HG03103 (cell line): ENCODE data around the gene LBHD2.
"Not testable (repeated sequence)": the region's sequence is repeated elsewhere in the genome, so short reads cannot be mapped to it uniquely, and the experiment has no call there.

ENCODE experiments used
- ATAC-seq: cut with Tn5 transposase; IDR thresholded peaks from one replicate; pipeline ENCODE4 v1.9.1; 2021; ENCODE audit warnings: low read depth; ENCODE audit not compliant: unreplicated experiment

The LBHD2 gene

GRCh38 chr14:103102689-103103260 is 18.8 kb downstream of the LBHD2 start:
- ATAC-seq: no peak

GRCh38 chr14:103103461-103104388 is 19.7 kb downstream of the LBHD2 start:
- ATAC-seq: no peak

- ATAC-seq: no peak
These were observed 20.3 kb downstream of the LBHD2 start for GRCh38 chr14:103104389-103104653.

- ATAC-seq: no peak
These were observed 20.8 kb downstream of the LBHD2 start for GRCh38 chr14:103104654-103105452.

GRCh38 chr14:103105580-103106150 is 21.7 kb downstream of the LBHD2 start:
- ATAC-seq: no peak

- ATAC-seq: no peak
These were observed 23.4 kb downstream of the LBHD2 start for GRCh38 chr14:103107455-103107854.

- ATAC-seq: no peak
These were observed 24.1 kb downstream of the LBHD2 start for GRCh38 chr14:103107941-103108748.

- no peak for ATAC-seq
These were observed 24.8 kb downstream of the LBHD2 start for GRCh38 chr14:103108749-103109207.

DNA sequence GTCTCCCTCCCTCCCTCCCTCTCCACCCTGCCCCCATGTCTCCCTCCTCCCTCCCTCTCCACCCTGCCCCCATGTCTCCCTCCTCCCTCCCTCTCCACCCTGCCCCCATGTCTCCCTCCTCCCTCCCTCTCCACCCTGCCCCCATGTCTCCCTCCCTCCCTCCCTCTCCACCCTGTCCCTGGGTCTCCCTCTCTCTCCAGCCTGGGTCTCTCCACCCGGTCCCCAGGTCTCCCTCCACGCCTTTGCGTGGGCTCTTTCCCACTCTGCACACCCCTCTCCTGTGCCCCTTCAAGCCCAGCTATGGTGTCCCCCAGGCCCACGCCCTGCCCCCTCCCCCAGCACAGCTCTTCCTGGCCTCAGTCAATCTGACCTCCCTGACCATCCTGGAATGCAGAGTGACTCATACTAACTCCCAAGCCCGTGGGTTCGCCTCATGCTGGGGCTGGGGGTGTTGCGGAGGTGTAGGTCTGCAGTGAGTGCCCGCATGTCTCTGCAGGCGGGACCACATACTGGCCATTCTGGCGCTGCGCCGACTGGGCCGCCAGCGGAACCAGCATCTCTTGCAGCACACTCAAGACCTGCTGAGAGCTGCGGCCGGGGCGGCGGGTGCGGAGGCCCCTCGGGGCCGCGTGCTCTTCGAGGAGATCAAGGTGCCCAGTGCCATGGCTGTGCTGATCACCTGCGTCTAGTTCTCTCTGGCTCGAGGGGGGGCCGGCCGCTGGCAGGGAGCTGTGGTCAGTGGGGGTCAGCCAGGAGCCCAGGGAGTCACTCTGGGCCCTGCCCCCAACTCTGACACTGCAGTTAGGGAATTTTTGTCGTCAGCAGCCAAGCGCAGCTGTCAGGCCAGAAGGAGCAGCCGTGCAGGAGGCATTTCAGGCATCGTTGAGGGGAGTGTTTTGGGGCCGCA is 25.8 kb downstream of the LBHD2 start:
- no peak for ATAC-seq

DNA sequence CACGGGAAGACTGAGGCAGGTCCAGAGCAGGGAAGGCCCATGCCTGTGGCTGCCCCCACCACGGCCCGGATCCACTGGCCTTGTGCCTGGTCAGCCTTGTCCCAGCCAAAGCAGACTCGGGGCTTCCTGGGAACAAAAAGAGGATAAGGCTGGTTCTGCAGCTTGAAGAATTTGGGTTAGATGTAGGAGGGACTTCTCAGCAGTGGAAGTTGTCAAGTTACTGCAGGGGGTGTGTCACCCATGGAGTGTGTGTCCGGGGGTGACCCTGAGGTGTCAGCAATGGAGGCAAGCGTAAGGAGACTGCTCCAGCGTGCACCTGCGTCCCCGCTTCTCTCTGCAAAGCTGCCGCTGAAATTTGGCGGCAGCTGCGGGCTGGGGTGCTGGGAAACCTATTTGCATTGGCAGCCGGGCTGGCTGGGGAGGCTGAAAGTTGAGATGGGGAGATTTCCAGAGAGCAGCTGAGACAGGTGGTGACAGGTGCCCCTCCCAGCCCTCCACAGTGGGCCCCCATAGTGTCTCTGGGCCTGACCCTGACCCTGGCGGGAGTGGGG is 26.7 kb downstream of the LBHD2 start:
- ATAC-seq: no peak

GRCh38 chr14:103111232-103111868 is 27.3 kb downstream of the LBHD2 start:
- ATAC-seq: no peak

DNA sequence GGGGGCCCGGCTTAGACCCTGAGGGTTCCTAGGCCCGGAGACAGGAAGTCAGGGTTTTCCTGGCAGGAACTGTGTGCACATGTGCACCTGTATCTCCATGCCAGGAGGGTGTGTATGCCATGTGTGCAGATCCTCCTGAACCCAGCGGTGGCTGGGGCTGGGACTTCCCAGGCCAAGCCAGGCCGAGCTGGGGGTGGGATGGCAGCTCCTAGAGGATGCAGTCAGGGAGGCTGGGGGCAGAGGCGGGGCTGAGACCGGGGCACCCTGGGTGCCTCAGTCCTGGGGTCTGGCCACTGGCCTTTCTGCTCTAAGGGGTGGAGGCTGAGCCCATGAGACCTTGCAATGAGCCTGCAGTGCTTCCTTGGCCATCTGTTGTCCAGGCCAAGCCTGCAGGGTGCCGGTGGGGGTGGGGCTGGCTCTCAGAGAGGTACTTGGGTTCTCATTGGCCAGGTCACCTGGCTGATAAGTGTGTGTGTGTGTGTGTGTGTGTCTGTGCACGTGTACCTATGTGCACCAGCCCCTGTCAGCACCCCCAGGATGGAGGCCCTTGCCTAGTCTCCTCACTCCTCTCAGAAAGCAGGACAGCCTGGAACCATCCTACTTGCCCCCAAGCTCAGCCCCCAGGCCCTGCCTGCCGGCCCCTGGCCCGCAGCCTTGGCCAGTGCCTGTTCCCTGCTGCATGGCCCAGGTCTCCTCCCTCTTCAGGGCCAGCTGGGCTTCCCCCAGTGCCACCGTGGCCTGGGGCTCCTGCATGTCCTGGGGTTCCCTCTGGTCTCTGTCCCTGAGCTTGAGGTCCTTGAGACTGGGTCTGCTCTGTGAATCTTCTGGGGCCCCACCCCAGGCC is 28.6 kb downstream of the LBHD2 start:
- no peak for ATAC-seq

DNA sequence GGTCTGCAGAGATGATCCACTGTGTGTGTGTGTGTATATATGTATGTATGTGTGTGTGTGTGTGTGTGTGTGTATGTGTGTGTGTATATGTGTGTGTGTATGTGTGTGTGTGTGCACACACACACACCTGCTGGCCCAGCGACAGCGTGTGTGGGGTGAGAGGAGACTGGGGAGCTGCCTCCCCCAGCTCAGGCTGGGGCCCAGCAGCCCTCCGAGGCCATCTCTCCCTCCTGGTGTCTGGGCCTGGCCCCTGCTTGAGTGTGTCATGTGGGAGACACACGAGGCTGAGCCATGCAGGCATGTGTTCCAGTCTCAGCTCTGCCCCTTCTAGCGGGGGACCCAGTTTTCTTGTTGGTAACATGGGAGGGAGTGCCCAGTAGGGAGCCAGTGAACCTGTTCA is 29.3 kb downstream of the LBHD2 start:
- no peak for ATAC-seq

DNA sequence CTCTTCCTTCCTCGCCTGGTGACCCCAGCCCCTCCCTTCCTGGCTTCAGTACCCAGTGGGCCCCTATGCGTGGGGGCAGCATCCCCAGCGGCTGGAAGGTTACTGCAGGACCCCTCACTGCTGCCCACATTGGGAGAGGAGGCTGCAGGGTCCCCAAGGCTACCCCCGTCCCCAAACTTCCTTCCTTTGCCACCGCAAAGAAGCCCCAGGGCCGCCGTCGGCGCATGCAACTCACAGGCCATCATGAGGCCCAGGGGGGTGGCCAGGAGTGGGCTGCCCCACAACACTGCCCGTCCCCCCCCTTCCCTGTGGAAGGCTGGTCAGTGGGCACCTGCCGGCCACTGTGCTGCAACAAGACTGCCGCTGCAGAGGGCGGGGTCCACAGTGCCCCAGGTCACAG is 29.8 kb downstream of the LBHD2 start:
- no peak for ATAC-seq

GRCh38 chr14:103115086-103115679 is 31.2 kb downstream of the LBHD2 start:
- not testable (repeated sequence) for ATAC-seq

GRCh38 chr14:103115845-103116572 is 32.0 kb downstream of the LBHD2 start:
- ATAC-seq: no peak

DNA sequence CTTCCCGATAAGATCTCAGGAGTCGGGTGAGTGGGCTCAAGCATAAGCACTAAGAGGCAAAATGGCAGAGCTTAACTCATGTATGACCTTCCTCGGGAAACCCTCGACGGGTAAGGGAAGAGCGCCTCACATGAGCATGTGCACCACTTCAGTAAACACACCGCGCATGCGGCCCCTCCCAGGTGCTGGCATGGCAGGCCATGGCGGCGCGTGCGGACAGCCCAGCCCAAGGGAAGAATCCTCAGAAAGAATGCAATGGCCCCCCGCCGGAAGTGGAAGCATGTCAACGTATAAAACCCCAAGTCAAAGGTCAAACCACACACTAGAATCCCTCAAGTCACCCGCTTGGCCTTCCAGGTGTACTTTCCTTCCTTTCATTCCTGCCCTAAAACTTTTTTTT is 32.6 kb downstream of the LBHD2 start:
- no peak for ATAC-seq
